NCI-H1105 (cell line): ENCODE data around the gene OR6M1.

Experiments used
- DNase-seq: peaks from one replicate; lab custom pipeline; 2025; lab: John Stamatoyannopoulos, UW

OR6M1 gene

DNA sequence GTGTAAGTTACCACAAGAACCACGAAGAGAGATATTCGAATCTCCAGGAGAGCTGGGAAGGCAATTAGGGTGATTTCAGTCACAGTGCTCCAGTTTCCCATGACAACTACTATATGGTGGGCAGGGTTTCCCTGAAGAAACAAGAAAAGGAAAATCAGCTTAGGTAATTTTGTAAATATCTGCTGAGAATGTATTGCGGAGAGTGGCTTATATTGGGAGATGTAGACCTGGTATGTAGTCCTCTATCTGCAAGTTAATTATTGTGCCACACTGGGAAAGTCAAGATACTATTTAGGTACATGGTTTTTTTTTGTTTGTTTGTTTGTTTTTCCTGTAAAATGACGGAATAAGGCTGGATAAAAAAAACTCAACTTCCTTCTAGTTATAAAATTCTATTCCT is at the start of gene OR6M1:
Gene OR6M1, minus strand, starts transcription at position 101 of the 400 bp plus-strand sequence. Its CDS starts 0 bp downstream, at position 101.
- no peak for DNase-seq

- DNase-seq, result no peak
Observed at GRCh38 chr11:123853038-123853437, 46.9 kb upstream of the OR6M1 start.

- no peak for DNase-seq
Observed at GRCh38 chr11:123852321-123852720, 46.2 kb upstream of the OR6M1 start.

- DNase-seq, result no peak
Observed at GRCh38 chr11:123851110-123851509, 45.0 kb upstream of the OR6M1 start.

DNA sequence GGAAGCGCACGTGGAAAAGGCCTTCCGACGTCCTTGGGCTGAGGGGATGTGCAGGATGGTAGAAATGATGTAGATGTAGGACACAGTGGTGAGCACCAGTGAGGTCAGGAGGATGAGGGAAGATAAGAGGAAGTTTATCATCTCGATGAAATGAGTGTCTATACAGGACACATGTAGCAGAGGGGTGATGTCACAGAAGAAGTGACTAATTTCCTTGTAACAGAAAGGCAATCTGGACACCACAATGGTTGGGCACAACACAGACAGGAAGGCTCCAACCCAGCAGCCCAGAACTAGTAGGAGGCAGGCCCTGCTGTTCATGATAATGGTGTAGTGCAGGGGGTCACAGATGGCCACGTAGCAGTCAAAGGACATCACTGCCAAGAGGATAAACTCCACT is 35.0 kb upstream of the OR6M1 start:
- DNase-seq, result no peak

DNA sequence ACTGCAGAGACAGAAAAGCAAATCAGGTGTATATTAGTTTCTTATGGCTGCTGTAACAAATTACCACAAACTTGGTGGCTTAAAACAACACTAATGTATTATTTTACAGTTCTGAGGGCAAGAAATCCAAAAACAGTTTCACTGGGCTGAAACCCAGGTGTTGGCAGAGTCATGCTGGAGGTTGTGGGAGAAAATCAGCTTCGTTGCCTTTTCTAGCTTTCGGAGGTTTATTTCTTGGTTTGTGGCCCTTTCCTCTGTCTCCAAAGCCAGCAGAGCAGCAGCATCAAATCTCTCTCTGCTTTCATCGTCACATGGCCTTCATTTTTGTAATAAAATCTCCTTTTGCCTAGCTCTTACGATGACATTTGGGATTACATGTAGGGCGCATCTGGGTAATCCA is 33.0 kb upstream of the OR6M1 start:
- no peak for DNase-seq

DNA sequence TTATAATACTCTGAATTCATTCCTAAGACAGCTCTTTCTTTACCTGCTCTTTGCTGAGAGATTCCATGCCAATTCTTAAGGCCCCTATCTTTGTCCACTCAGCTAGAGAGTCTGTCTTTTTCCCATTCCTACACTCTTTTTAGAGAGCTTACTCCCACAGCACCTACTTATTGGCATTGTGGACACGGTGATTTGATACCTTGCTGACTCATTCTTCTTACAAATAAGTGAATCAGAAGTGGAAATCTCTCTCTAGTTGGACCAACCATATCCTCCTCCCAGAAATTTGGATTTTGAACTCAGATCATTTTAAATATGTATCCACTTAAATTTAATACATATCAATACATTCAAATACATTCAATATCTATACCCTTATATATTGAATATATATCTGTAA is 32.5 kb upstream of the OR6M1 start:
- DNase-seq, result no peak

DNA sequence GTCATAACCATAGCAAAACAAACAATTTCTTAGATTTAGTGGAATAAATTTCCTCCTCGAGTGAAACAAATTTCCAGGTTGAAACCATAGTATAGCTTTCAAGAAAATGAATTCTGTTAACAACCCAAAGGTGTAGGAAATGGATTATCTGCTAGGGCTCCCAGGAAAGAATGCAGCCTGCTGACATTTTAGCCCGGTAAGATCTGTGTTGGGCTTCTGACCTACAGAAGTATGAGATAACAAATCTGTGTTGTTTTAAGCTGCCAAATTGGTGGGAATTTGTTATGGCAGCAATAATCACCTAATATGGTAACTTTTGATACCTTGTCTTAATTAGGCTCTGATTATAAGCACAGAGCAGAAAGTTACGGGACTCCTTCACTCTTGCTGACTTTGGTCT is 32.0 kb upstream of the OR6M1 start:
- DNase-seq, result no peak

GRCh38 chr11:123833095-123833494 is 26.9 kb upstream of the OR6M1 start:
- no peak for DNase-seq

DNA sequence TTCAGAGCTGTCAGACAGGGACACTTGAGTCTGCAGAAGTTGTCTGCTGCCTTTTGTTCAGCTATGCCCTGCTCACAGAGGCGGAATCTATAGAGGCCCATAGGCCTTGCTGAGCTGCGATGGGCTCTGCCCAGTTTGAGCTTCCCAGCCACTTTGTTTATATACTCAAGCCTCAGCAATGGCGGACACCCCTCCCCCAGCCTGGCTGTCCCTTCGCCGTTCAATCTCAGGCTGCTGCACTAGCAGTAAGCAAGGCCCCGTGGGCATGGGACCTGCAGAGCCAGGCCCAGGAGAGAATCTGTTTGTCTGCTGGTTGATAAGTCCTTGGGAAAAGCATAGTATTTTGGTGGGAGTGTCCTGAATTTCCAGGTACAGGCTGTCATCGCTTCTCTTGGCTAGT is 23.6 kb upstream of the OR6M1 start:
- no peak for DNase-seq

GRCh38 chr11:123822599-123822998 is 16.4 kb upstream of the OR6M1 start:
- DNase-seq, result no peak

DNA sequence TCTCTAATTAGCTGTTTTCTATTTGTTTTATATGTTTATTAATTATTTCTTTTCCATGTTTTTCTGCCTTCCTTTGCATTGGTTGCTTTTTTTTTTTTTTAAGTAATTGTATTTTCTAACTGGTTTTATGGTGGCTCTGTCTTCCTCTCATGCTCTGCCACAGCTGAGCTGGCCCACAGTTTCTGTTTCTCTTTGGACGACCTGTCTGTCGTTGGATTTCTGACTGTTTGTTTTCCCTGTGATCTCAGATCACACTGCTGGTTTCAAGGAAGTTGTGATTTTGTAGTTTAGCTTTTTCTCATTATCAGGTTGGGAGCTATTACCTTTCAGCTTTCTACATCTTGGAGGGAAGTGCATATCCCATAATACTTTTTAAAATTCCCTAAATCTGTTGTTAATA is 15.9 kb upstream of the OR6M1 start:
- no peak for DNase-seq

GRCh38 chr11:123815122-123815521 is 9.0 kb upstream of the OR6M1 start:
- DNase-seq, result no peak

- no peak for DNase-seq
Observed at GRCh38 chr11:123801765-123802164, 4.4 kb downstream of the OR6M1 start.

GRCh38 chr11:123800036-123800435 is 6.1 kb downstream of the OR6M1 start:
- DNase-seq, result no peak

GRCh38 chr11:123799438-123799837 is 6.7 kb downstream of the OR6M1 start:
- no peak for DNase-seq

GRCh38 chr11:123798513-123799252 is 7.5 kb downstream of the OR6M1 start:
- no peak for DNase-seq

DNA sequence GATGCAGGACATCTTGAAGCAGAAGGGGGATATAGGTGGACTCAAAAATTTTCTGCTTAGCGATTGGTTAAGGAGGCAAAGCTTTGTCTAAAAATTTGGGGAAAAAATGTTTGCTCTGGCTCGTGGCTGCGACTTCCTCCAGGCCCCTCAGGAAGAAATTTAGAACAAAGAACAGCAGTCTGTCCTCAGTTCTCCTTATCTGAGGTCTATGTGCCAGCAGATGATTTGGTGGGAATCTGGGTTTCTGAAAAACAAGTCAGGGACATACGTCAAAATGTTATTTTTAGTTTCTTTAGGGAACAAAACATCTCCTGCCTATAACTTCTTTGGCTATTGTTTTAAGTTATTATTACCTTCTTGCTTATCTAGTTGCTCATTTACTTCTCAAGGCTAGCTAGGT is 8.1 kb downstream of the OR6M1 start:
- no peak for DNase-seq

DNA sequence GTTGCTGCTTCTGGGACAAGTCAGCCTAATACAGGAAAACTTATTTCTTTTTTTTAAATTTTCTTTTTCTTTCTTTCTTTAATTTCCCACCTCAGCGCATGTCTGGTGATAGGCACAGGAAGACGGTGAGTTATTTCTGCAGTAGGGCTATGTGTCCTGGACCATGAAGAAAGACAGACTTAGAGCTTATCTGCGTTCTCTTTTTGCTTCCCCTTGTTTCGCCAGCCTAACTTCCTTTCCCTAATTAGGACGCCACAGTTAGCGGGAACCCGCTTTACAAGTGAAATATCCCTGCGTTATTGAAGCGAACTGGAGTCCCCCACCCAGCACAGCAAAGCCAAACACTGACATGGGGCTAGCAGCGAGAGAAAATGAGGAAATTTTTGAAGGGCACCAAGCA is 8.6 kb downstream of the OR6M1 start:
- no peak for DNase-seq

- peak; percentile 90 for DNase-seq
Observed at GRCh38 chr11:123797114-123797513, 9.0 kb downstream of the OR6M1 start.

DNA sequence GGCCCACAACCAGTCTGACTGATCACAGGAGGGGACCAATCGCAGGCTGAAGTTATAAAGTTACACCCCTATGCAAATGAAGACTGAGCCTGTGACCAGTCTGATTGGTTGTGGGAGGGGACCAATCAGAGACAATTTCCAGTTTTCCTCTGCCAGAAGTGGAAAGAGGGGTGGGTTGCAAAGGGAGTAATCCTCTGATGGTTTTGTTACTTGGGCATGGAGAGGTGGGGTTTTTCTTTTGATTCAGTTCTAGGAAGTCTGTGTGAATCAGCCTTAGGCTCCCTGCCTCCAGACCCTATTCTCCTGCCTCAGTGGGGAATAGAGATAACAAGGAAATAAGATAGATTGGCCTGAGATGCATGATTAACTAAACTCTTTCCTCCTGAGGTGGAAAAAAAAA is 9.9 kb downstream of the OR6M1 start:
- no peak for DNase-seq

DNA sequence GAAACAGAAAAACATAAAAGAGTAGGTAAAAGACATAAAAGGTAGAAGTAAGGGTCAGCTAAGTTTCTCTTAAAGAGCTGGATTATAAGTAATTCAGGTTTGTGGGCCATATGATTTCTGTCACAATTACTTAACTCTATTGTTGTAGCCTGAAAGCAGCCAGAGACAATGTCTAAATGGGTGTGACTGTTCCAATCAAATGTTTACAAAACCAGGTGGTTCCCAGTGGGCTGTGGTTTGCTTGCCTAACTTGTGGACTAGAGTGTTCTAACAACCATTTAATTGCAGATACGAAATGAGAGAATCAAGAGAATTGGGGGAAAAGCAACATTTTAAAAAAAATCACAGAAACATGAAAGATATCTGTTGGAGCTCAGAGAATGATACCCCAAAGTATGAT is 22.6 kb downstream of the OR6M1 start:
- DNase-seq, result no peak

DNA sequence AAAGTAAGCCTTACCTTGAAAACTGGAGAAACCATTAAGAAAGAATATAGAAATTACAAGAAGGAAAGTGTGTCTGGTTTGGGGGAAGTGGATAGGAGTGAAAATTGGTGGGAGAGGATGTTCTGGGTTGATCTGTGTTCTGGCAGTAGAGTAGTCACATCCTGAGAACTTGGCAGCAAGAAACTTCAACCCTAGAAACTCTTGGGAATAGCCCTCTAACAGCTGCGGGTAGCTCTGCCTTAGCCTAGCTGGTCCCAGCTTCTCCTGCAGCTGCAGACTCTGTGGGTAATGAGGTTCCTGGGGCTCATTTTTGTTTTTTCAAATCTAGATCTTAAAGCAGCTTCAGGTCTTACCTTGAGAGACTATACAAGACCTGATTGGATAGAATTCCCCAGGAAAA is 27.6 kb downstream of the OR6M1 start:
- no peak for DNase-seq
